Measurements from ENCODE around the gene TMEM178B. TPM values are rescaled to one million over a fixed set of nuclear protein-coding genes. Genes with fewer than 3 reads are reported as not detected.

The TMEM178B gene
- total and polyA plus RNA-seq, 2 donors (not counting 1 experiment from before 2014, with no cell fraction given) = 0.28 to 0.96 TPM

DNA sequence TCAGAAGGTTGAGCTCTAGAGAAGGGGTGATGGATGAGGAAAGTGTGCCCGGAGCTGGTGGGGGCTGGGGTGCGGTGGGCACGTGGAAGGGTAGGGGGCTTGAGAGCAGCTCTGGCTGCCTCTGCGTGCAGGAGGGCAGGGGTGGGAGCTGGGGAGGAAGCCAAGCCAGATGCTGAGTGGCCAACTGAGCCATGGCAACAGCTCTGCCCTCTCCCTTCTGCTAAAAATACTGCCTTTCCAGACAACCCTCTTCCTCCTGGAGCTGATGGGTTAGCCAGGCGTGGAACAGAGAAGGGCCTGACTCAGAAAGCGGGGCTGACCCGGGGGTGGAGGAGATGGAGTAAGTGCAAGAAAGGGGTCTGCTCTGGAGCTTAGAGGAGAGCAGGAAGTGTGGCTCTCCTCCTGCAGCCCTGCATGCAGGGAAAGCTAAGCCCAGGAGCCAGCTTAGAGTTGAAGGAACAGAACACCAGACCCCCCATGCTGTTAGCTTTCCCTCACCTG is 362.8 kb downstream of the TMEM178B start:
- Histone ChIP-seq H3K27me3 (replicated peaks in 1 of 4; ENCODE audit: control extremely low read depth in 1 of 4, control insufficient read depth in 3 of 4, insufficient read depth in 4 of 4, low read length in 3 of 4) (peaks cover 0 to 2% (median 1%) of the 10 kb centered on the region in 4 experiments), H3K79me2 (ENCODE audit: control insufficient read depth, insufficient read depth, low read length) (no peaks in the 10 kb centered on the region), H3K4me3 (ENCODE audit: control extremely low read depth in 1 of 5, extremely low read depth in 1 of 5, insufficient read depth in 1 of 5, low read depth in 2 of 5, low read length in 4 of 5) (no peak overlapping the region), H3K9ac (ENCODE audit: low read length) (no peak overlapping the region), H3K36me3 (replicated peaks in 1 of 2; ENCODE audit: control extremely low read depth in 1 of 2, control insufficient read depth in 1 of 2, extremely low read depth in 1 of 2, insufficient read depth in 2 of 2, low read length in 1 of 2) (no peaks in the 10 kb centered on the region), H3K9me3 (ENCODE audit: control extremely low read depth in 1 of 3, control insufficient read depth in 2 of 3, insufficient read depth in 1 of 3, low read length in 2 of 3) (no peaks in the 10 kb centered on the region), H3K4me2 (replicated peaks; ENCODE audit: low read depth, low read length, poor library complexity, severe bottlenecking) (no peak overlapping the region), H3K4me1 (ENCODE audit: control insufficient read depth in 2 of 2, insufficient read depth in 2 of 2, low read length in 2 of 2) (no peaks in the 10 kb centered on the region), H2AFZ (ENCODE audit: insufficient read depth, low read depth, low read length, poor library complexity, severe bottlenecking) (no peak overlapping the region), H4K20me1 (ENCODE audit: control insufficient read depth, insufficient read depth, low read length, poor library complexity, severe bottlenecking) (no peaks in the 10 kb centered on the region), H3K27ac (ENCODE audit: low read length in 2 of 2) (no peak overlapping the region)
- no peak overlapping the region for H3K4me3 Mint-ChIP-seq
- H3K27ac Mint-ChIP-seq = no peak overlapping the region
- TF ChIP-seq, protein P1, sequence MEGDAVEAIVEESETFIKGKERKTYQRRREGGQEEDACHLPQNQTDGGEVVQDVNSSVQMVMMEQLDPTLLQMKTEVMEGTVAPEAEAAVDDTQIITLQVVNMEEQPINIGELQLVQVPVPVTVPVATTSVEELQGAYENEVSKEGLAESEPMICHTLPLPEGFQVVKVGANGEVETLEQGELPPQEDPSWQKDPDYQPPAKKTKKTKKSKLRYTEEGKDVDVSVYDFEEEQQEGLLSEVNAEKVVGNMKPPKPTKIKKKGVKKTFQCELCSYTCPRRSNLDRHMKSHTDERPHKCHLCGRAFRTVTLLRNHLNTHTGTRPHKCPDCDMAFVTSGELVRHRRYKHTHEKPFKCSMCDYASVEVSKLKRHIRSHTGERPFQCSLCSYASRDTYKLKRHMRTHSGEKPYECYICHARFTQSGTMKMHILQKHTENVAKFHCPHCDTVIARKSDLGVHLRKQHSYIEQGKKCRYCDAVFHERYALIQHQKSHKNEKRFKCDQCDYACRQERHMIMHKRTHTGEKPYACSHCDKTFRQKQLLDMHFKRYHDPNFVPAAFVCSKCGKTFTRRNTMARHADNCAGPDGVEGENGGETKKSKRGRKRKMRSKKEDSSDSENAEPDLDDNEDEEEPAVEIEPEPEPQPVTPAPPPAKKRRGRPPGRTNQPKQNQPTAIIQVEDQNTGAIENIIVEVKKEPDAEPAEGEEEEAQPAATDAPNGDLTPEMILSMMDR (IDR thresholded peaks at IDR 0.05) = no peak
- no peak for TF ChIP-seq EZH2 (IDR thresholded peaks at IDR 0.05; ENCODE audit: borderline replicate concordance, insufficient read depth, low read depth, low read length, poor library complexity, severe bottlenecking)
- ChIA-PET POLR2A (no interaction called here), CTCF (no interaction called here)
- intact Hi-C loops (cut with micrococcal nuclease) = no loop called here
- no CpG with 5 or more reads among the region's 7 CpGs for WGBS (ENCODE audit: insufficient coverage)
- H3K4me1 Mint-ChIP-seq = no peaks in the 10 kb centered on the region
- DNase-seq (no peak), ATAC-seq (ENCODE audit: low read depth) (no peak)
- peaks cover 24% of the 10 kb centered on the region for H3K27me3 Mint-ChIP-seq
- no peaks in the 10 kb centered on the region for H3K9me3 Mint-ChIP-seq (ENCODE audit: insufficient read depth)

DNA sequence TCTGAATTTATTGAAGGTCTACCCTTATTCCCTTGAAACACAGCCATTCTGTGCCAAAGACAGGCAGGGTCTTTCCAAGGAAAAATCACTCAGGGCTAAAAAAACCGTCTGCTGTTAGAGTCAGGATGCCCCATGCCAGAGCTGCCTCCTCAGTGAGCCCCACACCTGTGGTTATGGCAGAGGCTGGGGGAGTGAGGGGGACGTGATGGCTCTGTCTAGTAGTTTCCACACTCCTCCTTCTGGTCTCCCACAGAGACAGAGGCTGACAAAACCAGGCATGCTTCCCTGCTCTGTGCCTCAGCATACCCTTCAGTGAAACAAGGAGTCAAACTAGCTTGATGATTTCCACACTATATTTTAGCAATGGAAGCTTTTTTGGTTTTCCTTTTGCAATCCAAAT is 365.3 kb downstream of the TMEM178B start:
- Mint-ChIP-seq H3K9me3 (ENCODE audit: insufficient read depth) (no peaks in the 10 kb centered on the region), H3K4me1 (no peaks in the 10 kb centered on the region), H3K27me3 (peaks cover 22% of the 10 kb centered on the region), H3K4me3 (no peak overlapping the region), H3K27ac (no peak overlapping the region)
- 86% methylated on average over 1 of the region's 2 CpGs for WGBS (ENCODE audit: insufficient coverage)
- no peak overlapping the region for H3K4me3 ChIP-seq (ENCODE audit: control extremely low read depth in 1 of 5, extremely low read depth in 1 of 5, insufficient read depth in 1 of 5, low read depth in 2 of 5, low read length in 4 of 5)
- intact Hi-C loops (cut with micrococcal nuclease) = no loop called here
- H3K4me2 ChIP-seq (replicated peaks; ENCODE audit: low read depth, low read length, poor library complexity, severe bottlenecking) = no peak overlapping the region
- no peaks in the 10 kb centered on the region for H4K20me1 ChIP-seq (ENCODE audit: control insufficient read depth, insufficient read depth, low read length, poor library complexity, severe bottlenecking)
- ATAC-seq (ENCODE audit: low read depth) (no peak), DNase-seq (no peak)
- ChIA-PET CTCF (no interaction called here), POLR2A (no interaction called here)
- no peak overlapping the region for H3K27ac ChIP-seq (ENCODE audit: low read length in 2 of 2)
- no peaks in the 10 kb centered on the region for H3K27me3 ChIP-seq (replicated peaks in 1 of 4; ENCODE audit: control extremely low read depth in 1 of 4, control insufficient read depth in 3 of 4, insufficient read depth in 4 of 4, low read length in 3 of 4)
- H3K9ac ChIP-seq (ENCODE audit: low read length) = no peak overlapping the region
- H3K36me3 ChIP-seq (replicated peaks in 1 of 2; ENCODE audit: control extremely low read depth in 1 of 2, control insufficient read depth in 1 of 2, extremely low read depth in 1 of 2, insufficient read depth in 2 of 2, low read length in 1 of 2) = no peaks in the 10 kb centered on the region
- no peak overlapping the region for H2AFZ ChIP-seq (ENCODE audit: insufficient read depth, low read depth, low read length, poor library complexity, severe bottlenecking)
- H3K79me2 ChIP-seq (ENCODE audit: control insufficient read depth, insufficient read depth, low read length) = no peaks in the 10 kb centered on the region
- no peaks in the 10 kb centered on the region for H3K4me1 ChIP-seq (ENCODE audit: control insufficient read depth in 2 of 2, insufficient read depth in 2 of 2, low read length in 2 of 2)
- TF ChIP-seq EZH2 (IDR thresholded peaks at IDR 0.05; ENCODE audit: borderline replicate concordance, insufficient read depth, low read depth, low read length, poor library complexity, severe bottlenecking) = no peak
- TF ChIP-seq, protein P1 (IDR thresholded peaks at IDR 0.05) = no peak
- no peaks in the 10 kb centered on the region for H3K9me3 ChIP-seq (ENCODE audit: control extremely low read depth in 1 of 3, control insufficient read depth in 2 of 3, insufficient read depth in 1 of 3, low read length in 2 of 3)

Data from B cell (primary cell).